KBM-7 (cell line): ENCODE results near the gene SREBF2.
A peak's percentile ranks its signal among the peaks of the same experiment; 100 is the strongest.
"Not testable (repeated sequence)": the region's sequence is repeated elsewhere in the genome, so short reads cannot be mapped to it uniquely, and the experiment has no call there.

Experiments
- DNase-seq: peaks from one replicate; pipeline ENCODE4 v3.0.0-alpha.2; 2015
- in situ Hi-C: fragments of 300-500 bp; cut with MboI; formaldehyde crosslinking; loops from 2 replicates; pipeline ENCODE4 v1.14.3; 2020; ENCODE audit warnings: low sequenced_read_pairs, low pct_unique_long_range_greater_than_20kb, mixed read lengths

SREBF2 gene

GRCh38 chr22:41818596-41818995, 14.3 kb upstream of the SREBF2 start:
- DNase-seq = no peak
- in situ Hi-C loops = no loop called here

GRCh38 chr22:41819257-41819656, 13.6 kb upstream of the SREBF2 start:
- in situ Hi-C loops = no loop called here
- no peak for DNase-seq

- no peak for DNase-seq
- in situ Hi-C loops = no loop called here
These were observed 12.5 kb upstream of the SREBF2 start for GRCh38 chr22:41820447-41820846.

- DNase-seq = no peak
- in situ Hi-C loops = no loop called here
These were observed 11.2 kb upstream of the SREBF2 start for GRCh38 chr22:41821471-41822316.

GRCh38 chr22:41822317-41823057, 10.4 kb upstream of the SREBF2 start:
- DNase-seq = peak; percentile 63
- in situ Hi-C loops = no loop called here

- in situ Hi-C loops = no loop called here
- DNase-seq = no peak
These were observed 9.1 kb upstream of the SREBF2 start for GRCh38 chr22:41823797-41824196.

- in situ Hi-C loops = no loop called here
- DNase-seq = no peak
These were observed 7.5 kb upstream of the SREBF2 start for GRCh38 chr22:41825376-41825775.

GRCh38 chr22:41826021-41826420, 6.9 kb upstream of the SREBF2 start:
- no peak for DNase-seq
- in situ Hi-C loops = no loop called here

GRCh38 chr22:41826430-41827383, 6.2 kb upstream of the SREBF2 start:
- in situ Hi-C loops = no loop called here
- no peak for DNase-seq

- no peak for DNase-seq
- in situ Hi-C loops = no loop called here
These were observed 5.2 kb upstream of the SREBF2 start for GRCh38 chr22:41827671-41828070.

- no peak for DNase-seq
- in situ Hi-C loops = no loop called here
These were observed 4.4 kb upstream of the SREBF2 start for GRCh38 chr22:41828516-41828915.

- DNase-seq = no peak
- in situ Hi-C loops = no loop called here
These were observed 2.7 kb upstream of the SREBF2 start for GRCh38 chr22:41830174-41830573.

GRCh38 chr22:41831383-41831782, 1.5 kb upstream of the SREBF2 start:
- in situ Hi-C loops = no loop called here
- peak; percentile 28 for DNase-seq

GRCh38 chr22:41831828-41832552, 915 bp upstream of the SREBF2 start:
- in situ Hi-C loops = no loop called here
- peak; percentile 33 for DNase-seq

GRCh38 chr22:41833369-41834004, 582 bp downstream of the SREBF2 start:
- in situ Hi-C loops = no loop called here
- peak; percentile 48 for DNase-seq

GRCh38 chr22:41834005-41834944, 1.4 kb downstream of the SREBF2 start:
- in situ Hi-C loops = no loop called here
- DNase-seq = peak; percentile 38

- in situ Hi-C loops, DNase-seq: not testable (repeated sequence)
These were observed 2.6 kb downstream of the SREBF2 start for GRCh38 chr22:41835462-41835861.
